ENCODE measurements around the gene NFATC3. TPM values are rescaled to one million over a fixed set of nuclear protein-coding genes. Genes with fewer than 3 reads are reported as not detected.

Gene NFATC3
- total RNA-seq, 1 experiment from 2014 or later: 12.1 TPM

DNA sequence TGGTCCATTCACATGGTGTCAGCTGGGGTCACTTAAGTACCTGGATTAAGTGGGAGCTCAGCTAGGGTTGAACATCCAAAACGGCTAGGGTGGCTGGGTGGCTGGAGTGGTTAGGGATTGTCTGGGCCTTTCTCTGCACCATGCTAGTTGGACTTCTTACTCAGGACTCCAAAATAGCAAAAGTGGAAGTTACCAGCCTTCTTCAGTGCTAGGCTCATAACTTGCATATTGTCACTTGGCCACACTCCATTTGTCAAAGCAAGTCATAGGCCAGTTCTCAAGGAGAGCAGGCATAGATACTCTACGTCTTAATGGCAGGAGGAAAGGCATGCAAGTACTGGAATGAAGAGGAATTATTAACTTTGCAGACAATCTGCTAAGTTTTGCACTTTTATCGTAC, 81.1 kb downstream of the NFATC3 start:
- no peak for DNase-seq
- H3K36me3 ChIP-seq (ENCODE audit: low read depth, low read length): no peaks in the 10 kb centered on the region
- H3K9me3 ChIP-seq (ENCODE audit: low read length): no peaks in the 10 kb centered on the region
- no peaks in the 10 kb centered on the region for H3K4me1 ChIP-seq (ENCODE audit: insufficient read depth, low read length)
- H3K9me2 ChIP-seq (replicated peaks; ENCODE audit: low read length): no peaks in the 10 kb centered on the region
- POLR2A ChIA-PET (ENCODE audit: unreplicated experiment): no interaction called here
- no peaks in the 10 kb centered on the region for H3K27me3 ChIP-seq (ENCODE audit: low read length)
- H3K79me2 ChIP-seq (ENCODE audit: low read length): no peaks in the 10 kb centered on the region
- H3F3A ChIP-seq (ENCODE audit: low read length, unreplicated experiment): no peaks in the 10 kb centered on the region
- no peak overlapping the region for H3K27ac ChIP-seq (ENCODE audit: low read length)
- CTCF ChIA-PET: interaction anchor here (0.5 kb wide), 1 partner anchor 30 kb away, joined by 5 read pairs; no protein-coding TSS in a partner anchor
- no peak overlapping the region for H3K4me2 ChIP-seq (ENCODE audit: low read length)
- no peaks in the 10 kb centered on the region for H4K20me1 ChIP-seq (ENCODE audit: low read length)
- no peak overlapping the region for H2AFZ ChIP-seq (ENCODE audit: low read length)
- no peak overlapping the region for H3K9ac ChIP-seq (ENCODE audit: low read length)
- BruUV-seq (replicated peaks): no TSS peak
- TF ChIP-seq EZH2phosphoT487 (IDR thresholded peaks at IDR 0.05; ENCODE audit: borderline replicate concordance, low read length) (no peak), EZH2 (IDR thresholded peaks at IDR 0.05; ENCODE audit: low read length, unreplicated experiment) (no peak)
- TF ChIP-seq, protein P1, sequence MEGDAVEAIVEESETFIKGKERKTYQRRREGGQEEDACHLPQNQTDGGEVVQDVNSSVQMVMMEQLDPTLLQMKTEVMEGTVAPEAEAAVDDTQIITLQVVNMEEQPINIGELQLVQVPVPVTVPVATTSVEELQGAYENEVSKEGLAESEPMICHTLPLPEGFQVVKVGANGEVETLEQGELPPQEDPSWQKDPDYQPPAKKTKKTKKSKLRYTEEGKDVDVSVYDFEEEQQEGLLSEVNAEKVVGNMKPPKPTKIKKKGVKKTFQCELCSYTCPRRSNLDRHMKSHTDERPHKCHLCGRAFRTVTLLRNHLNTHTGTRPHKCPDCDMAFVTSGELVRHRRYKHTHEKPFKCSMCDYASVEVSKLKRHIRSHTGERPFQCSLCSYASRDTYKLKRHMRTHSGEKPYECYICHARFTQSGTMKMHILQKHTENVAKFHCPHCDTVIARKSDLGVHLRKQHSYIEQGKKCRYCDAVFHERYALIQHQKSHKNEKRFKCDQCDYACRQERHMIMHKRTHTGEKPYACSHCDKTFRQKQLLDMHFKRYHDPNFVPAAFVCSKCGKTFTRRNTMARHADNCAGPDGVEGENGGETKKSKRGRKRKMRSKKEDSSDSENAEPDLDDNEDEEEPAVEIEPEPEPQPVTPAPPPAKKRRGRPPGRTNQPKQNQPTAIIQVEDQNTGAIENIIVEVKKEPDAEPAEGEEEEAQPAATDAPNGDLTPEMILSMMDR (conservative IDR thresholded peaks at IDR 0.05; ENCODE audit: low read depth, low read length): no peak
- H3K4me3 ChIP-seq (ENCODE audit: low read length): no peak overlapping the region
- intact Hi-C loops (cut with micrococcal nuclease): no loop called here
- ATAC-seq: no peak

DNA sequence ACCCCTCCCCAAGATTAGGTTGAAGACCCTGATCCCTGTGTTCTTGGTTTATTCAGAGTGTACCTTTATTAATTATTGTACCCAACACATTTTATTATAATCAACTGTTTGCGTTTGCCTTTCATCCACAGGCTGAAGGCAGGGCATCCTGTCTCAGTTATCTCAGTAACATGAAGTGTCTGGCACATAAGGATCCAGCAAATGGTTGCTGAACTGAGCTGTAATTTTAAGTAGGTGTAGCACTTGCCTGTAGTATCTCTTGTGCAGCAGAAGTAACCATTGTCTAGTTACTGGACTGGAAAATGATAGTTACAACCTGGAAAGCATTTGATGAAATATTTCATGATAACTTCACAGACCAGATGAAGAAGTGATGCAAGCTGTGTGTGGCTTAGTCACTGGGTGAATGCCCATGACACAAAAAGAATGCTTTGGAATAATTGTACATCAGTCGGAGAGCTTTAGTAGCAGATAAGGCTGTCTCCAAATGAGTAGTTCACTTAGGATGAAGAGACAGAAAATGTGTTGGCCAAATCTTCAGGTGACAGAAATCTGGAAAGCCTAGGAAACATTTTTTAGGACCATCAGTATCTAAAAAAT, 94.1 kb downstream of the NFATC3 start:
- DNase-seq (no peak), ATAC-seq (no peak)
- Histone ChIP-seq H3K79me2 (ENCODE audit: low read length) (no peaks in the 10 kb centered on the region), H2AFZ (ENCODE audit: low read length) (no peak overlapping the region), H4K20me1 (ENCODE audit: low read length) (no peaks in the 10 kb centered on the region), H3K4me3 (ENCODE audit: low read length) (no peak overlapping the region), H3K36me3 (ENCODE audit: low read depth, low read length) (no peaks in the 10 kb centered on the region), H3F3A (ENCODE audit: low read length, unreplicated experiment) (no peaks in the 10 kb centered on the region), H3K9me3 (ENCODE audit: low read length) (no peaks in the 10 kb centered on the region), H3K9ac (ENCODE audit: low read length) (no peak overlapping the region), H3K9me2 (replicated peaks; ENCODE audit: low read length) (no peaks in the 10 kb centered on the region), H3K27me3 (ENCODE audit: low read length) (no peaks in the 10 kb centered on the region), H3K4me2 (ENCODE audit: low read length) (no peak overlapping the region), H3K27ac (ENCODE audit: low read length) (no peak overlapping the region), H3K4me1 (ENCODE audit: insufficient read depth, low read length) (no peaks in the 10 kb centered on the region)
- intact Hi-C loops (cut with micrococcal nuclease): no loop called here
- TF ChIP-seq EZH2phosphoT487 (IDR thresholded peaks at IDR 0.05; ENCODE audit: borderline replicate concordance, low read length) (no peak), EZH2 (IDR thresholded peaks at IDR 0.05; ENCODE audit: low read length, unreplicated experiment) (no peak)
- TF ChIP-seq, protein P1 (conservative IDR thresholded peaks at IDR 0.05; ENCODE audit: low read depth, low read length): no peak
- ChIA-PET POLR2A (ENCODE audit: unreplicated experiment) (no interaction called here), CTCF (interaction anchor here (0.6 kb wide), 1 partner anchor 50 kb away, joined by 7 read pairs; no protein-coding TSS in a partner anchor)
- BruUV-seq (replicated peaks): no TSS peak

DNA sequence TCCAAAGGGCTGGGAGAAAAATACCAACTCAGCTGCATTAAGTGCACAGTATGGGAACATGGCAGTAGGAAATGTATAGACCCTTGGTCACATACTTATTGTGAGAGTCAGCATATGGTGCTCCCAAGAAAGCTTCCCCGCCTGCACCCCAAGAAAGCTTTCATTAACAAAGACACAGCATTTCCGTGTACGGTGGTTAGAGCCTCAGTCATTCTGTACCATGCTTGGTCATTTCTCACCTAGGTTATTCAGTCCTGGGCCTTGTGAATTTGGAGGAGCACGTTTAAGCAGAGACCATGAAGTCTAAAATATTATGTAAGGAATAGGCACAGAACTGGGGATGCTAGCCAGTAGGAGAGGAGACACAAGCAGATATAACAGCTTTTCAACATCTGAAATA, 94.7 kb downstream of the NFATC3 start:
- Histone ChIP-seq H3K79me2 (ENCODE audit: low read length) (no peaks in the 10 kb centered on the region), H3K9me3 (ENCODE audit: low read length) (no peaks in the 10 kb centered on the region), H3K9ac (ENCODE audit: low read length) (no peak overlapping the region), H3K4me2 (ENCODE audit: low read length) (no peak overlapping the region), H2AFZ (ENCODE audit: low read length) (no peak overlapping the region), H3K4me3 (ENCODE audit: low read length) (no peak overlapping the region), H3K4me1 (ENCODE audit: insufficient read depth, low read length) (no peaks in the 10 kb centered on the region), H3F3A (ENCODE audit: low read length, unreplicated experiment) (no peaks in the 10 kb centered on the region), H3K36me3 (ENCODE audit: low read depth, low read length) (no peaks in the 10 kb centered on the region), H4K20me1 (ENCODE audit: low read length) (no peaks in the 10 kb centered on the region), H3K9me2 (replicated peaks; ENCODE audit: low read length) (no peaks in the 10 kb centered on the region), H3K27ac (ENCODE audit: low read length) (no peak overlapping the region), H3K27me3 (ENCODE audit: low read length) (no peaks in the 10 kb centered on the region)
- BruUV-seq (replicated peaks): no TSS peak
- ATAC-seq (no peak), DNase-seq (no peak)
- TF ChIP-seq EZH2phosphoT487 (IDR thresholded peaks at IDR 0.05; ENCODE audit: borderline replicate concordance, low read length) (no peak), EZH2 (IDR thresholded peaks at IDR 0.05; ENCODE audit: low read length, unreplicated experiment) (no peak)
- TF ChIP-seq, protein P1 (conservative IDR thresholded peaks at IDR 0.05; ENCODE audit: low read depth, low read length): no peak
- intact Hi-C loops (cut with micrococcal nuclease): no loop called here
- ChIA-PET POLR2A (ENCODE audit: unreplicated experiment) (no interaction called here), CTCF (no interaction called here)

All from PC-3 (cell line).